ENCODE results near the gene PLK2.

Gene PLK2

DNA sequence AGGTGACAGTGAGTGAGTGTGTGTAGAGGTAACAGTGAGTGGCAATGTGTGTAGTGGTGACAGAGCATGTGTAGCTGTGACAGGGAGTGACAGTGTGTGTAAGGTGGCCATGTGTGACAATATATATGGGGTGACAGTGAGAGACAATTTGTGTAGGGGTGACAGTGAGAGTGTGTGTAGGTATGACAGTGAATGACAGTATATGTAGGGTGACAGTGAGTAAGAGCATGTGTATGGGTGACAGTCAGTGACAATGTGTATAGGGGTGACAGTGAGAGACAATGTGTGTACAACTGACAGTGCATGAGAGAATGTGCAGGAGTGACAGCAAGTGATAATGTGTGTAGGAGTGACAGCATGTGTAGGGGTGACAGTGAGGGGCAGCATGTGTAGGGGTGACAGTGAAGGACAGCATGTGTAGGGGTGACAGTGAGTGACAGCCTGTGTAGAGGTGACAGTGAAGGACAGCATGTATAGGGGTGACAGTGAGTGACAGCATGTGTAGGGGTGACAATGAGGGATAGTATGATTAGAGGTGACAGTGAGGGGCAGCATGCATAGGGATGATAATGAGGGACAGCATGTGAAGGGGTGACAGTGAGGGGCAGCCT lies 21.3 kb upstream of the PLK2 start:
- H3K18ac ChIP-seq (ENCODE audit: low read length), result no peak overlapping the region
- no peak overlapping the region for H3K4ac ChIP-seq (ENCODE audit: low read depth, low read length)
- no peaks in the 10 kb centered on the region for H3K79me1 ChIP-seq (ENCODE audit: low read length)
- H4K91ac ChIP-seq (ENCODE audit: low read depth, low read length), result no peak overlapping the region
- no peak overlapping the region for H4K12ac ChIP-seq (ENCODE audit: low read depth, low read length)
- H3K9me3 ChIP-seq (ENCODE audit: insufficient read depth, low read depth, low read length), result peaks cover 9% of the 10 kb centered on the region
- no peaks in the 10 kb centered on the region for H3K36me3 ChIP-seq (ENCODE audit: control insufficient read depth in 1 of 2, insufficient read depth in 2 of 2, low read length in 2 of 2)
- peak overlapping the region; percentile 11 for H3K4me3 ChIP-seq (ENCODE audit: low read depth, low read length)
- H3K23ac ChIP-seq (ENCODE audit: low read length), result peak overlapping the region; percentile 59
- H3K9ac ChIP-seq (ENCODE audit: low read length), result no peak overlapping the region
- H3K79me2 ChIP-seq (ENCODE audit: control insufficient read depth, insufficient read depth, low read length, poor library complexity), result no peaks in the 10 kb centered on the region
- H3K4me1 ChIP-seq (ENCODE audit: control insufficient read depth in 1 of 2, insufficient read depth in 2 of 2, low read length in 2 of 2), result no peaks in the 10 kb centered on the region
- no peak for DNase-seq
- H2BK120ac ChIP-seq (ENCODE audit: insufficient read depth, low read length, poor library complexity), result no peak overlapping the region
- H2BK12ac ChIP-seq (ENCODE audit: low read length), result no peak overlapping the region
- H3K27me3 ChIP-seq (ENCODE audit: insufficient read depth, low read length), result no peaks in the 10 kb centered on the region
- no peak overlapping the region for H3K14ac ChIP-seq (ENCODE audit: low read length)
- no peak overlapping the region for H4K8ac ChIP-seq (ENCODE audit: low read depth, low read length)
- no peak overlapping the region for H2BK5ac ChIP-seq (ENCODE audit: low read depth, low read length, poor library complexity)
- no peak overlapping the region for H2AK5ac ChIP-seq (ENCODE audit: low read length)
- H3K4me2 ChIP-seq (ENCODE audit: low read length), result no peak overlapping the region
- no peak overlapping the region for H2AFZ ChIP-seq (ENCODE audit: insufficient read depth, low read length, poor library complexity)
- no peak overlapping the region for H3K27ac ChIP-seq (ENCODE audit: low read depth, low read length)

DNA sequence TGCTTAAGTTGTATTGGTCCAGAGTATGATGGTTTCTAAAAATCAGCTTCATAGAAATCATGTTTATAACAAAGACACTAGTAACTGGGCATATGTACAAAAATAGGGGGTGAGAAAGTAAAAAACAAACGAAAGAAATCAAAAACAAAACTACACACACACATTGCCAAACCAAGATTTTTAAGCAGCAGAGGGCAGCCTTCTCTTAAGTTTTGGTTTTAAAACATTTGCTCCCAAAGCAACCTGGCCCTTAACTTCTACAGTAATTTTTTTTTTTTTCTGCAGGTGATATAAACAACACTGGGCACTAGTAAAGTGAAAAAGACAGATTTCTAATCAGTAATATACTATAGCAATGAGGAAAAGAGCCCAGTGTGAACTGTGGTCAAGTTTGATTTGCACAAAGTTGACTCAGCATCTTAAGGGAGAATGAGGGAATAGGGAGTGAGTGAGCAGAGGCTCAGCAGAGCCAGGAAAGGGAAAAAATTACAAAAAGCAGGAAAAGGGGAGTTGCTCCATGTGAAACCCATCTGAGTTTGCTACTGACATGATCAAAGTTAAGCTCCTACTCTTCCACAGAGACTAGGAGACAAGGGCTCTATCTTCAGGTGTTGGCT lies 18.0 kb upstream of the PLK2 start:
- Histone ChIP-seq H3K4me1 (ENCODE audit: control insufficient read depth in 1 of 2, insufficient read depth in 2 of 2, low read length in 2 of 2) (no peaks in the 10 kb centered on the region), H3K18ac (ENCODE audit: low read length) (no peak overlapping the region), H3K4me2 (ENCODE audit: low read length) (no peak overlapping the region), H4K8ac (ENCODE audit: low read depth, low read length) (no peak overlapping the region), H3K14ac (ENCODE audit: low read length) (no peak overlapping the region), H3K27me3 (ENCODE audit: insufficient read depth, low read length) (no peaks in the 10 kb centered on the region), H4K91ac (ENCODE audit: low read depth, low read length) (no peak overlapping the region), H3K9ac (ENCODE audit: low read length) (no peak overlapping the region), H3K4ac (ENCODE audit: low read depth, low read length) (no peak overlapping the region), H3K23ac (ENCODE audit: low read length) (no peak overlapping the region), H2AFZ (ENCODE audit: insufficient read depth, low read length, poor library complexity) (no peak overlapping the region), H3K4me3 (ENCODE audit: low read depth, low read length) (no peak overlapping the region), H4K12ac (ENCODE audit: low read depth, low read length) (no peak overlapping the region), H2BK5ac (ENCODE audit: low read depth, low read length, poor library complexity) (no peak overlapping the region), H3K79me2 (ENCODE audit: control insufficient read depth, insufficient read depth, low read length, poor library complexity) (no peaks in the 10 kb centered on the region), H2BK12ac (ENCODE audit: low read length) (no peak overlapping the region), H3K36me3 (ENCODE audit: control insufficient read depth in 1 of 2, insufficient read depth in 2 of 2, low read length in 2 of 2) (no peaks in the 10 kb centered on the region), H2BK120ac (ENCODE audit: insufficient read depth, low read length, poor library complexity) (no peak overlapping the region), H3K79me1 (ENCODE audit: low read length) (no peaks in the 10 kb centered on the region), H3K9me3 (ENCODE audit: insufficient read depth, low read depth, low read length) (peaks cover 15% of the 10 kb centered on the region), H2AK5ac (ENCODE audit: low read length) (no peak overlapping the region), H3K27ac (ENCODE audit: low read depth, low read length) (no peak overlapping the region)
- no CpG with 5 or more reads among the region's 1 CpG for WGBS (ENCODE audit: extremely low coverage, insufficient coverage, insufficient read length)
- DNase-seq, result peak in 1 of 2 donors; percentile 56

DNA sequence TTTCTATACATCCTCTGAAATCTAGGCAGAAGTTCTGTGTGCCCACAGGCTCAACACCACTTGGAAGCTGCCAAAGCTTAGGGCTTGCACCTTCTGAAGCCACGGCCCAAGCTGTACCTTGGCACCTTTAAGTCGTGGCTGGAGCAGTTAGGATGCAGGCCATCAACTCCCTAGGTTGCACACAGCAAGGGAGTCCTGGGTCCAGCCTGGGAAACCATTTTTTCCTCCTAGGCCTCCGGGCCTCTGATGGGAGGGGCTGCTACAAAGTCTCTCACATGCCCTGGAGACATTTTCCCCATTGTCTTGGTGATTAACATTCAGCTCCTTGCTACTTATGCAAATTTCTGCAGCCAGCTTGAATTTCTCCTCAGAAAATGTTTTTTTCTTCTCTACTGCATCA lies 15.5 kb upstream of the PLK2 start:
- Histone ChIP-seq H4K8ac (ENCODE audit: low read depth, low read length) (no peak overlapping the region), H4K91ac (ENCODE audit: low read depth, low read length) (no peak overlapping the region), H3K4me3 (ENCODE audit: low read depth, low read length) (no peak overlapping the region), H2BK5ac (ENCODE audit: low read depth, low read length, poor library complexity) (no peak overlapping the region), H3K14ac (ENCODE audit: low read length) (no peak overlapping the region), H3K4me1 (ENCODE audit: control insufficient read depth in 1 of 2, insufficient read depth in 2 of 2, low read length in 2 of 2) (no peaks in the 10 kb centered on the region), H4K12ac (ENCODE audit: low read depth, low read length) (no peak overlapping the region), H2BK12ac (ENCODE audit: low read length) (no peak overlapping the region), H2AK5ac (ENCODE audit: low read length) (no peak overlapping the region), H3K27ac (ENCODE audit: low read depth, low read length) (no peak overlapping the region), H3K27me3 (ENCODE audit: insufficient read depth, low read length) (no peaks in the 10 kb centered on the region), H3K79me2 (ENCODE audit: control insufficient read depth, insufficient read depth, low read length, poor library complexity) (no peaks in the 10 kb centered on the region), H3K23ac (ENCODE audit: low read length) (no peak overlapping the region), H3K4me2 (ENCODE audit: low read length) (no peak overlapping the region), H3K9me3 (ENCODE audit: insufficient read depth, low read depth, low read length) (peaks cover 6% of the 10 kb centered on the region), H3K79me1 (ENCODE audit: low read length) (no peaks in the 10 kb centered on the region), H3K36me3 (ENCODE audit: control insufficient read depth in 1 of 2, insufficient read depth in 2 of 2, low read length in 2 of 2) (no peaks in the 10 kb centered on the region), H2BK120ac (ENCODE audit: insufficient read depth, low read length, poor library complexity) (no peak overlapping the region), H3K18ac (ENCODE audit: low read length) (no peak overlapping the region), H3K9ac (ENCODE audit: low read length) (no peak overlapping the region), H3K4ac (ENCODE audit: low read depth, low read length) (no peak overlapping the region), H2AFZ (ENCODE audit: insufficient read depth, low read length, poor library complexity) (no peak overlapping the region)
- no peak for DNase-seq
- WGBS (ENCODE audit: extremely low coverage, insufficient coverage, insufficient read length), result no CpG with 5 or more reads among the region's 3 CpGs

DNA sequence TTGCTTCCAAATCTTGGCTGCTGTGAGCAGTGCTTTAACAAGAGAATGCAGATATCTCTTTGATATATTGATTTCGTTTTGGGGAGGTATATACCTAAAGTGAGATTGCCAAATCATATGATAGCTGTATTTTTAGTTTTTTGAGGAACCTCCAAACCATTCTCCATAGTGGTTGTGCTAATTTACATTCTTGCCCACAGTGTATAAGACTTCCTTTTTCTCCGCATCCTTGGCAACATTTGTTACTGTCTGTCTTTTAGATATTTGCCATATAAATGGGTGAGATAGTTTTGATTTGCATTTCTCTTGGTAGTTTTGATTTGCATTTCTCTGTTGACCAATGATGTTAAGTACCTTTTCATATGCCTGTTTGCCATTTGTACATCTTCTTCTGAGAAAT lies 10.0 kb upstream of the PLK2 start:
- no peak overlapping the region for H2AK5ac ChIP-seq (ENCODE audit: low read length)
- no peak overlapping the region for H2BK5ac ChIP-seq (ENCODE audit: low read depth, low read length, poor library complexity)
- H3K36me3 ChIP-seq (ENCODE audit: control insufficient read depth in 1 of 2, insufficient read depth in 2 of 2, low read length in 2 of 2), result no peaks in the 10 kb centered on the region
- no peak overlapping the region for H3K4ac ChIP-seq (ENCODE audit: low read depth, low read length)
- DNase-seq, result no peak
- no peak overlapping the region for H3K14ac ChIP-seq (ENCODE audit: low read length)
- no peak overlapping the region for H3K23ac ChIP-seq (ENCODE audit: low read length)
- no peak overlapping the region for H4K91ac ChIP-seq (ENCODE audit: low read depth, low read length)
- H2AFZ ChIP-seq (ENCODE audit: insufficient read depth, low read length, poor library complexity), result no peak overlapping the region
- no peaks in the 10 kb centered on the region for H3K79me1 ChIP-seq (ENCODE audit: low read length)
- H3K4me2 ChIP-seq (ENCODE audit: low read length), result no peak overlapping the region
- no peak overlapping the region for H4K8ac ChIP-seq (ENCODE audit: low read depth, low read length)
- no peak overlapping the region for H3K4me3 ChIP-seq (ENCODE audit: low read depth, low read length)
- H2BK12ac ChIP-seq (ENCODE audit: low read length), result no peak overlapping the region
- H3K9ac ChIP-seq (ENCODE audit: low read length), result no peak overlapping the region
- no peak overlapping the region for H3K18ac ChIP-seq (ENCODE audit: low read length)
- no CpG with 5 or more reads among the region's 2 CpGs for WGBS (ENCODE audit: extremely low coverage, insufficient coverage, insufficient read length)
- no peak overlapping the region for H3K27ac ChIP-seq (ENCODE audit: low read depth, low read length)
- H3K79me2 ChIP-seq (ENCODE audit: control insufficient read depth, insufficient read depth, low read length, poor library complexity), result no peaks in the 10 kb centered on the region
- peaks cover 0 to 2% of the 10 kb centered on the region in 2 experiments for H3K4me1 ChIP-seq (ENCODE audit: control insufficient read depth in 1 of 2, insufficient read depth in 2 of 2, low read length in 2 of 2)
- no peak overlapping the region for H4K12ac ChIP-seq (ENCODE audit: low read depth, low read length)
- H3K9me3 ChIP-seq (ENCODE audit: insufficient read depth, low read depth, low read length), result peaks cover under 1% of the 10 kb centered on the region
- H3K27me3 ChIP-seq (ENCODE audit: insufficient read depth, low read length), result no peaks in the 10 kb centered on the region
- H2BK120ac ChIP-seq (ENCODE audit: insufficient read depth, low read length, poor library complexity), result no peak overlapping the region

All from trophoblast cell (in vitro differentiated cells and primary cell).